ENCODE measurements around the gene RAC2.

GRCh38 chr22:37185646-37186227 is 58.3 kb downstream of the RAC2 start:
- no peak for TF ChIP-seq CTCF (conservative IDR thresholded peaks at IDR 0.05)
- no peak for TF ChIP-seq ZFX (IDR thresholded peaks at IDR 0.05)

All from C4-2B (cell line).